Esophagus muscularis mucosa (tissue), 4 donors: ENCODE data around the gene COL19A1. TPM values are rescaled to one million over a fixed set of nuclear protein-coding genes. Genes with fewer than 3 reads are reported as not detected.

Experiments used
- DNase-seq: peaks from one replicate; pipeline ENCODE4 v3.0.0-alpha.2; 2017; ENCODE audit errors: extremely low spot score
- H3K27ac ChIP-seq, 4 donors: fragments of 200-600 bp; sonication (generic); replicated peaks in 1 of 4; 1 replicate in 3 of 4; 2 replicates in 1 of 4; pipeline ENCODE4 v1.5.1; 2016 to 2019; ENCODE audit warnings: mild to moderate bottlenecking in 1 of 4
- H3K27me3 ChIP-seq, 4 donors: fragments of 200-600 bp; sonication (generic); one replicate each; pipeline versions ENCODE4 v1.5.1 to v1.6.0; 2016 to 2019
- H3K36me3 ChIP-seq, 4 donors: fragments of 200-600 bp; sonication (generic); one replicate each; pipeline ENCODE4 v1.5.1; 2016 to 2019
- H3K4me1 ChIP-seq, 4 donors: fragments of 200-600 bp; sonication (generic); one replicate each; pipeline ENCODE4 v1.5.1; 2016 to 2019
- H3K4me3 ChIP-seq, 4 donors: fragments of 200-600 bp; sonication (generic); 1 replicate in 2 of 4; 2 replicates in 2 of 4; pipeline ENCODE4 v1.5.1; 2016 to 2019; ENCODE audit warnings: mild to moderate bottlenecking in 4 of 4, moderate library complexity in 1 of 4
- H3K9me3 ChIP-seq, 4 donors: fragments of 200-600 bp; sonication (generic); 1 replicate in 3 of 4; 2 replicates in 1 of 4; pipeline ENCODE4 v1.5.1; 2016 to 2019
- CTCF ChIP-seq, 3 experiments: fragments of 200-600 bp in 2 of 3; fragments of 450-650 bp in 1 of 3; sonication (generic) in 2 of 3; IDR thresholded peaks; one replicate each; pipeline ENCODE4 v1.5.1; 2017 to 2019; ENCODE audit warnings: antibody characterized with exemption in 3 of 3, mild to moderate bottlenecking in 2 of 3, moderate library complexity in 1 of 3
- EP300 ChIP-seq: sonication (generic); formaldehyde crosslinking; IDR thresholded peaks from one replicate; pipeline ENCODE4 v1.6.1; 2017; ENCODE audit warnings: antibody characterized with exemption
- POLR2A ChIP-seq: fragments of 450-650 bp; IDR thresholded peaks from one replicate; pipeline ENCODE4 v1.6.1; 2017; ENCODE audit warnings: antibody characterized with exemption, moderate library complexity, mild to moderate bottlenecking, low read depth
- POLR2AphosphoS5 ChIP-seq, 2 donors: sonication (generic); formaldehyde crosslinking; IDR thresholded peaks; one replicate each; pipeline ENCODE4 v1.6.1; 2017; ENCODE audit warnings: antibody characterized with exemption in 2 of 2
- whole genome bisulfite sequencing: methylation state at CpG from one replicate; pipeline ENCODE4 v1.1.5; 2018; 5-methylcytosine and 5-hydroxymethylcytosine counted together
- intact Hi-C: fragments of 100-400 bp; cut with DNase I; formaldehyde crosslinking; loops from one replicate; pipeline ENCODE4 v1.15.1; 2023
- total RNA-seq, 4 donors: library from RNA; depleted of rRNA; stranded (reverse); fragments of >200 nt; gene quantifications; one replicate each; pipeline versions ENCODE4 v1.1.0 to v1.2.1, GENCODE V29; 2016

The COL19A1 gene
- total RNA-seq, 4 donors from 2014 or later, result 1.7 to 4.0 (median 2.4) TPM

GRCh38 chr6:69936674-69937363 is 70.5 kb downstream of the COL19A1 start:
- Histone ChIP-seq H3K27ac (no peak overlapping the region), H3K4me1 (peaks cover 0 to 24% (median 6%) of the 10 kb centered on the region in 4 donors), H3K9me3 (no peaks in the 10 kb centered on the region), H3K36me3 (no peaks in the 10 kb centered on the region), H3K4me3 (no peak overlapping the region), H3K27me3 (no peaks in the 10 kb centered on the region)
- no peak for TF ChIP-seq EP300
- TF ChIP-seq POLR2AphosphoS5 (IDR thresholded peaks at IDR 0.05), result peak in 1 of 2 donors; percentile 24
- TF ChIP-seq POLR2A, result no peak
- no peak for TF ChIP-seq CTCF (IDR thresholded peaks at IDR 0.05)
- intact Hi-C loops, result no loop called here
- no peak for DNase-seq

- intact Hi-C loops, result no loop called here
- TF ChIP-seq POLR2AphosphoS5 (IDR thresholded peaks at IDR 0.05) (no peak), POLR2A (no peak), EP300 (no peak), CTCF (IDR thresholded peaks at IDR 0.05) (no peak)
These were observed 71.2 kb downstream of the COL19A1 start for GRCh38 chr6:69937402-69938136.

GRCh38 chr6:69942485-69942884 is 76.1 kb downstream of the COL19A1 start:
- no peak for DNase-seq
- no peaks in the 10 kb centered on the region for H3K27me3 ChIP-seq
- no peak overlapping the region for H3K27ac ChIP-seq
- 46% methylated on average over 2 of the region's 2 CpGs for WGBS
- H3K36me3 ChIP-seq, result no peaks in the 10 kb centered on the region
- no peak overlapping the region for H3K4me3 ChIP-seq
- H3K4me1 ChIP-seq, result peaks cover 0 to 2% (median under 1%) of the 10 kb centered on the region in 4 donors
- TF ChIP-seq CTCF (IDR thresholded peaks at IDR 0.05) (no peak), EP300 (no peak), POLR2A (no peak), POLR2AphosphoS5 (IDR thresholded peaks at IDR 0.05) (no peak)
- intact Hi-C loops, result no loop called here
- H3K9me3 ChIP-seq, result no peaks in the 10 kb centered on the region

More at GRCh38 chr6:69937402-69938136, 71.2 kb downstream of the COL19A1 start:
- DNase-seq, result no peak
- WGBS, result 82% methylated on average over 7 of the region's 7 CpGs
- Histone ChIP-seq H3K4me1 (peaks cover 0 to 24% (median 6%) of the 10 kb centered on the region in 4 donors), H3K9me3 (no peaks in the 10 kb centered on the region), H3K27me3 (no peaks in the 10 kb centered on the region), H3K4me3 (no peak overlapping the region), H3K27ac (no peak overlapping the region), H3K36me3 (no peaks in the 10 kb centered on the region)

- intact Hi-C loops, result no loop called here
- no peak for TF ChIP-seq EP300
- TF ChIP-seq POLR2A, result no peak
- TF ChIP-seq CTCF (IDR thresholded peaks at IDR 0.05), result no peak
- TF ChIP-seq POLR2AphosphoS5 (IDR thresholded peaks at IDR 0.05), result no peak
These were observed 78.8 kb downstream of the COL19A1 start for GRCh38 chr6:69945192-69945591.

More at GRCh38 chr6:69945192-69945591, 78.8 kb downstream of the COL19A1 start:
- no peaks in the 10 kb centered on the region for H3K4me1 ChIP-seq
- DNase-seq, result no peak
- H3K27me3 ChIP-seq, result no peaks in the 10 kb centered on the region
- WGBS, result 77% methylated on average over 1 of the region's 1 CpG
- H3K4me3 ChIP-seq, result no peak overlapping the region
- H3K27ac ChIP-seq, result no peak overlapping the region
- H3K36me3 ChIP-seq, result no peaks in the 10 kb centered on the region
- no peaks in the 10 kb centered on the region for H3K9me3 ChIP-seq
